ENCODE results near the gene MARVELD1. TPM values are rescaled to one million over a fixed set of nuclear protein-coding genes. Genes with fewer than 3 reads are reported as not detected.

Gene MARVELD1
- total and polyA plus RNA-seq, 2 of the 8 experiments (the other 6 are each of a cell fraction or from before 2014, with no cell fraction given): 28.1 to 37.3 TPM

DNA sequence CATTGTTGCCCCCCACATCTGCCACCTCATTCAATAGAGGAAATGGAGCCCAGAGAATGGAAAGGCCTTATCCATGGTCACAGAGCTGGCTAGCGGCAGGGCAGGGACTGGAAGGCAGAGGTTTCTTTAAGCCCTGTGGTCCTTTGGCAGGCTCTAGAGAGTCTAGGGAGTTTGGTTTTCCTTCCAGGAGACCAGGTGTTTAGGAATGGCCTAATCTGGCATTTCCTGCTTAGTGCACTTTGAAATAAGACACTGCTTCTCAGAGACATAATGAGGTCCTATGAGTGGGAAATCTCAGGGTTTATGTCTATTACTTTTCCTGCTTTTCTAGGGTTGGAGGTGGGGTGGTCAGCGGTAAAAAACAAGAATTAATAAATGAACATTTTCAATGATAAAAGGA lies 6.1 kb downstream of the MARVELD1 start:
- Histone ChIP-seq H2AFZ (ENCODE audit: low read length) (no peak overlapping the region), H3K23ac (ENCODE audit: insufficient read length) (no peak overlapping the region), H2BK12ac (ENCODE audit: low read depth, low read length) (no peak overlapping the region), H3K18ac (ENCODE audit: extremely low read depth, low read length) (no peak overlapping the region), H3K27me3 (replicated peaks in 1 of 4; ENCODE audit: control insufficient read depth in 3 of 4, extremely low read depth in 1 of 4, insufficient read depth in 3 of 4, low read length in 3 of 4) (no peaks in the 10 kb centered on the region), H3K4ac (replicated peaks; ENCODE audit: insufficient read length, low read depth, low read length) (no peak overlapping the region), H4K5ac (ENCODE audit: insufficient read length, low read depth, low read length) (no peak overlapping the region), H2BK120ac (replicated peaks; ENCODE audit: low read depth, low read length) (no peak overlapping the region), H4K91ac (replicated peaks; ENCODE audit: insufficient read length, low read length) (no peak overlapping the region), H2AK5ac (ENCODE audit: low read depth, low read length) (no peak overlapping the region), H3K36me3 (ENCODE audit: control insufficient read depth in 2 of 4, insufficient read depth in 4 of 4, low read length in 3 of 4) (peaks cover 0 to 16% (median 4%) of the 10 kb centered on the region in 4 experiments; a peak in 3 of 8 replicates), H3K79me2 (ENCODE audit: control insufficient read depth in 1 of 2, insufficient read depth in 2 of 2, low read length in 2 of 2) (peaks cover 0 to 5% of the 10 kb centered on the region in 2 experiments; a peak in 1 of 4 replicates), H3K4me2 (ENCODE audit: insufficient read depth in 1 of 2, low read depth in 2 of 2, low read length in 2 of 2) (peak overlapping the region; percentile 1 to 16; a peak in 1 of 4 replicates), H3K4me3 (ENCODE audit: extremely low read depth in 1 of 4, insufficient read depth in 2 of 4, low read depth in 3 of 4, low read length in 4 of 4) (no peak overlapping the region), H3K23me2 (ENCODE audit: low read depth, low read length) (peaks cover 3% of the 10 kb centered on the region; the same call in 1 of the 2 replicates), H4K8ac (ENCODE audit: extremely low read depth, insufficient read depth, low read length) (no peak overlapping the region), H2BK15ac (ENCODE audit: low read length) (no peak overlapping the region), H4K20me1 (replicated peaks in 1 of 2; ENCODE audit: control insufficient read depth in 1 of 2, insufficient read depth in 2 of 2, low read length in 2 of 2) (no peaks in the 10 kb centered on the region), H3K4me1 (replicated peaks in 1 of 4; ENCODE audit: control insufficient read depth in 3 of 4, insufficient read depth in 4 of 4, low read length in 3 of 4) (peaks cover 0 to 14% (median 8%) of the 10 kb centered on the region in 4 experiments; a peak in 6 of 7 replicates), H3K14ac (ENCODE audit: insufficient read length) (no peak overlapping the region), H3K9me3 (ENCODE audit: insufficient read depth in 2 of 2, low read depth in 1 of 2, low read length in 1 of 2) (no peaks in the 10 kb centered on the region), H2BK20ac (ENCODE audit: low read length) (no peak overlapping the region), H3K79me1 (ENCODE audit: low read depth, low read length) (0 out of 2 replicates have a peak, but pooled peaks cover 2% of the 10 kb centered on the region), H3K9ac (replicated peaks in 1 of 4; ENCODE audit: extremely low read depth in 1 of 4, low read depth in 3 of 4, low read length in 3 of 4) (no peak overlapping the region; a peak in 1 of 7 replicates), H3K27ac (ENCODE audit: low read depth, low read length) (no peak overlapping the region), H3K56ac (replicated peaks; ENCODE audit: insufficient read length, low read depth, low read length) (no peak overlapping the region), H2BK5ac (ENCODE audit: low read depth, low read length) (peak overlapping the region; percentile 62; the same call in 1 of the 2 replicates)
- ChIA-PET POLR2A (ENCODE audit: partially characterized antibody) (interaction anchor here (0.9 to 1.2 kb wide), 3 partner anchors 17 to 41 kb away, joined by 3 to 4 read pairs (median 3); partner anchors contain the start of genes AVPI1 and ZFYVE27), CTCF (ENCODE audit: partially characterized antibody) (interaction anchor here (0.6 to 20.9 kb wide), 7 partner anchors 10 to 441 kb away, joined by 3 to 773 read pairs (median 5); partner anchors contain the start of gene ZFYVE27)
- 91% methylated on average over 2 of the region's 2 CpGs; no CpG with 5 or more reads in 1 of the 2 experiments for WGBS, 2 experiments (ENCODE audit: extremely low coverage in 1 of 2, insufficient coverage in 1 of 2, insufficient read length in 1 of 2, insufficient replicate concordance in 2 of 2, low coverage in 1 of 2, low lambda C conversion rate in 2 of 2, missing lambda C conversion rate in 1 of 2)
- DNase-seq (ENCODE audit: low read depth in 1 of 2, low spot score in 2 of 2): no peak
- FAIRE-seq: no peak
- TF ChIP-seq BRCA1 (IDR thresholded peaks at IDR 0.05; ENCODE audit: low read depth, low read length) (no peak), SP2 (IDR thresholded peaks at IDR 0.05; ENCODE audit: low read length) (no peak), HDAC2 (IDR thresholded peaks at IDR 0.05; ENCODE audit: borderline replicate concordance in 1 of 2, low read depth in 2 of 2, low read length in 2 of 2) (no peak), RXRA (IDR thresholded peaks at IDR 0.05; ENCODE audit: insufficient read depth, low read depth, low read length) (no peak), CHD2 (IDR thresholded peaks at IDR 0.05; ENCODE audit: low read length) (no peak), TBP (IDR thresholded peaks at IDR 0.05; ENCODE audit: low read depth, low read length) (no peak), SP4 (IDR thresholded peaks at IDR 0.05; ENCODE audit: low read length) (no peak), POU5F1 (IDR thresholded peaks at IDR 0.05; ENCODE audit: low read depth, low read length) (no peak), SUZ12 (IDR thresholded peaks at IDR 0.05; ENCODE audit: low read length) (no peak)
- TF ChIP-seq, protein P1, sequence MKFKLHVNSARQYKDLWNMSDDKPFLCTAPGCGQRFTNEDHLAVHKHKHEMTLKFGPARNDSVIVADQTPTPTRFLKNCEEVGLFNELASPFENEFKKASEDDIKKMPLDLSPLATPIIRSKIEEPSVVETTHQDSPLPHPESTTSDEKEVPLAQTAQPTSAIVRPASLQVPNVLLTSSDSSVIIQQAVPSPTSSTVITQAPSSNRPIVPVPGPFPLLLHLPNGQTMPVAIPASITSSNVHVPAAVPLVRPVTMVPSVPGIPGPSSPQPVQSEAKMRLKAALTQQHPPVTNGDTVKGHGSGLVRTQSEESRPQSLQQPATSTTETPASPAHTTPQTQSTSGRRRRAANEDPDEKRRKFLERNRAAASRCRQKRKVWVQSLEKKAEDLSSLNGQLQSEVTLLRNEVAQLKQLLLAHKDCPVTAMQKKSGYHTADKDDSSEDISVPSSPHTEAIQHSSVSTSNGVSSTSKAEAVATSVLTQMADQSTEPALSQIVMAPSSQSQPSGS (IDR thresholded peaks at IDR 0.05; ENCODE audit: low read length): no peak
- TF ChIP-seq, protein P2, sequence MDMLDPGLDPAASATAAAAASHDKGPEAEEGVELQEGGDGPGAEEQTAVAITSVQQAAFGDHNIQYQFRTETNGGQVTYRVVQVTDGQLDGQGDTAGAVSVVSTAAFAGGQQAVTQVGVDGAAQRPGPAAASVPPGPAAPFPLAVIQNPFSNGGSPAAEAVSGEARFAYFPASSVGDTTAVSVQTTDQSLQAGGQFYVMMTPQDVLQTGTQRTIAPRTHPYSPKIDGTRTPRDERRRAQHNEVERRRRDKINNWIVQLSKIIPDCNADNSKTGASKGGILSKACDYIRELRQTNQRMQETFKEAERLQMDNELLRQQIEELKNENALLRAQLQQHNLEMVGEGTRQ (IDR thresholded peaks at IDR 0.05; ENCODE audit: low read length): no peak
